Neuronal stem cell (in vitro differentiated cells): ENCODE data around the gene MED27.

Experiments
- DNase-seq: peaks from one replicate; pipeline ENCODE4 v3.0.0-alpha.2; 2013; ENCODE audit warnings: low spot score
- H2AFZ ChIP-seq: one replicate; pipeline ENCODE4 v1.6.1; 2013; ENCODE audit warnings: mild to moderate bottlenecking, low read length, inconsistent platforms
- H2AK5ac ChIP-seq: 2 replicates; pipeline ENCODE4 v1.6.1; 2013; ENCODE audit warnings: low read depth, mild to moderate bottlenecking, inconsistent platforms, low read length, moderate library complexity, mixed read lengths
- H2BK120ac ChIP-seq: 2 replicates; pipeline ENCODE4 v1.6.1; 2013; ENCODE audit warnings: low read depth, mild to moderate bottlenecking, inconsistent platforms, low read length, moderate library complexity, mixed read lengths
- H2BK12ac ChIP-seq: one replicate; pipeline ENCODE4 v1.6.1; 2013; ENCODE audit warnings: low read length, inconsistent platforms
- H2BK15ac ChIP-seq: 2 replicates; pipeline ENCODE4 v1.6.1; 2013; ENCODE audit warnings: mild to moderate bottlenecking, low read length, inconsistent platforms, mixed read lengths
- H2BK5ac ChIP-seq: one replicate; pipeline ENCODE4 v1.6.1; 2013; ENCODE audit warnings: inconsistent platforms, mild to moderate bottlenecking, low read length, moderate library complexity
- H3K14ac ChIP-seq: one replicate; pipeline ENCODE4 v1.6.1; 2013; ENCODE audit warnings: low read length, inconsistent platforms
- H3K18ac ChIP-seq: 2 replicates; pipeline ENCODE4 v1.6.1; 2013; ENCODE audit warnings: low read length, inconsistent platforms
- H3K23ac ChIP-seq: 2 replicates; pipeline ENCODE4 v1.6.1; 2013; ENCODE audit warnings: low read depth, mild to moderate bottlenecking, mixed read lengths, low read length, inconsistent platforms; ENCODE audit not compliant: poor library complexity
- H3K27ac ChIP-seq: replicated peaks from 3 replicates; pipeline ENCODE4 v1.5.1; 2013; ENCODE audit warnings: low read length, inconsistent platforms
- H3K27me3 ChIP-seq, 3 experiments: 2 replicates each; pipeline ENCODE4 v1.6.1; 2013; ENCODE audit warnings: low read length in 3 of 3, mild to moderate bottlenecking in 2 of 3, inconsistent platforms in 1 of 3, low read depth in 1 of 3, mixed read lengths in 1 of 3, moderate library complexity in 1 of 3; ENCODE audit not compliant: control insufficient read depth in 3 of 3, insufficient read depth in 3 of 3
- H3K36me3 ChIP-seq, 2 donors: replicated peaks in 1 of 2; 2 replicates each; pipeline ENCODE4 v1.6.1; 2013; ENCODE audit warnings: low read length in 2 of 2; ENCODE audit not compliant: control insufficient read depth in 2 of 2, insufficient read depth in 2 of 2
- H3K4ac ChIP-seq: 2 replicates; pipeline ENCODE4 v1.6.1; 2013; ENCODE audit warnings: inconsistent platforms, mild to moderate bottlenecking, low read length, moderate library complexity
- H3K4me1 ChIP-seq, 2 donors: 1 replicate in 1 of 2; 2 replicates in 1 of 2; pipeline ENCODE4 v1.6.1; 2013; ENCODE audit warnings: low read length in 2 of 2, low read depth in 1 of 2; ENCODE audit not compliant: control insufficient read depth in 2 of 2, insufficient read depth in 1 of 2
- H3K4me2 ChIP-seq: one replicate; pipeline ENCODE4 v1.6.1; 2013; ENCODE audit warnings: mild to moderate bottlenecking, low read length, inconsistent platforms; ENCODE audit not compliant: insufficient read depth, poor library complexity, severe bottlenecking
- H3K4me3 ChIP-seq, 2 donors: 2 replicates each; pipeline ENCODE4 v1.5.1; 2013; ENCODE audit warnings: low read length in 2 of 2, mild to moderate bottlenecking in 2 of 2, inconsistent platforms in 1 of 2, moderate library complexity in 1 of 2
- H3K79me1 ChIP-seq: one replicate; pipeline ENCODE4 v1.6.1; 2013; ENCODE audit warnings: low read depth, mild to moderate bottlenecking, inconsistent platforms, low read length, moderate library complexity
- H3K9ac ChIP-seq: one replicate; pipeline ENCODE4 v1.6.1; 2013; ENCODE audit warnings: mild to moderate bottlenecking, low read depth, low read length, inconsistent platforms; ENCODE audit not compliant: poor library complexity
- H3K9me3 ChIP-seq, 2 donors: replicated peaks in 1 of 2; 2 replicates each; pipeline versions ENCODE3 to v1.6.1; 2013; ENCODE audit warnings: low read length in 2 of 2, mild to moderate bottlenecking in 2 of 2, inconsistent platforms in 1 of 2, low read depth in 1 of 2, mixed read lengths in 1 of 2, moderate library complexity in 1 of 2; ENCODE audit not compliant: control insufficient read depth in 2 of 2, insufficient read depth in 1 of 2
- H4K8ac ChIP-seq: one replicate; pipeline ENCODE4 v1.6.1; 2013; ENCODE audit warnings: low read depth, mild to moderate bottlenecking, inconsistent platforms, low read length, moderate library complexity
- H4K91ac ChIP-seq: one replicate; pipeline ENCODE4 v1.6.1; 2013; ENCODE audit warnings: low read length, low read depth, mild to moderate bottlenecking, inconsistent platforms; ENCODE audit not compliant: poor library complexity
- WGBS, 2 donors: extraction: QIAGEN DNeasy Blood & Tissue Kit; methylation state at CpG; one replicate each; pipeline ENCODE4 v1.1.7; 2013; ENCODE audit warnings: missing lambda C conversion rate in 2 of 2, mixed read lengths in 1 of 2; ENCODE audit not compliant: insufficient read length in 2 of 2, insufficient replicate concordance in 1 of 2; ENCODE audit errors: extremely low coverage in 2 of 2; 5-methylcytosine and 5-hydroxymethylcytosine counted together

MED27 gene

DNA sequence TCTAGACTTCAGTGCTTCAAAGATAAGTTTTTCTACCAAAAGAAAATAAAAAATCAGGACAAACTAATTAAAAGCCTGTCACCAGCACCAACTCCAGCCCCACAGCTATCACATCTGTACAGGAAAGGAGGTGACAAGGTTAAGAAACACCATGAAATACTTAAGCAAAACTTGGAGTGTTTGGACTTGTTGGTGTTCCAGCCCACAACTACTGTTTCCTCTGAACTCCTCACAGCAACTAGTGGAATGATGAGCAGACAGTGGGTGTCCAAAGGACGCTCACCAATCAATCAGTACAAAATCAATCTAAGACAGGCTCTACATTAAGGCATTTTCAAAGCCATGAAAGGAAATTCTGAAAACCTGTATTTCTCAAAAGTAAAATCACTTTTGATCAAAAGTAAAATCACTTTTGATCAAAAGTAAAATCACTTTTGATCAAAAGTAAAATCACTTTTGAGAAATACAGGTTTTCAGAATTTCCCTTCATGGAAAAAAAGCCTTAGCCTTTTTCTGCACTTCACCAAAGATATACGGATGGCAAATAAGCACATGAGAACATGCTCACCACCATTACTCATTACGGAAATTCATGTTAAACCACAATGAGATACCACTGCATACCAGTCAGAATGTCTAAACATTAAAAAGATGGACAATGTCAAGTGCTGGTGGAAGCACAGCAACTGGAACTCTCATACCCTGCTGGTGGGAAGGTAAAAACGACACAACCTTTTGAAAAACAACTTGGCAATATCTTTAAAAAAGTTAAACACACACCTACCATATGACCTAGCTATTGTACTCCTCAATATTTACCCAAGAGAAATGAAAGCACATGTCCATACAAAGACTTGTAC, 79.7 kb downstream of the MED27 start:
- Histone ChIP-seq H3K14ac (no peak overlapping the region), H2BK15ac (no peak overlapping the region), H3K27ac (no peak overlapping the region), H3K4ac (no peak overlapping the region), H2BK12ac (no peak overlapping the region), H4K91ac (no peak overlapping the region), H3K9me3 (peaks cover 0 to 11% of the 10 kb centered on the region in 2 donors), H3K4me3 (no peak overlapping the region), H3K36me3 (peaks cover 0 to 11% of the 10 kb centered on the region in 2 donors), H3K9ac (no peak overlapping the region), H4K8ac (no peak overlapping the region), H2BK120ac (no peak overlapping the region), H2AK5ac (no peak overlapping the region), H3K27me3 (no peaks in the 10 kb centered on the region), H2AFZ (no peak overlapping the region), H3K4me1 (peaks cover 2 to 8% of the 10 kb centered on the region in 2 donors), H3K23ac (no peak overlapping the region), H3K18ac (no peak overlapping the region), H3K4me2 (no peak overlapping the region), H3K79me1 (no peaks in the 10 kb centered on the region), H2BK5ac (no peak overlapping the region)
- no CpG with 5 or more reads among the region's 4 CpGs for WGBS, 2 donors
- DNase-seq = no peak

DNA sequence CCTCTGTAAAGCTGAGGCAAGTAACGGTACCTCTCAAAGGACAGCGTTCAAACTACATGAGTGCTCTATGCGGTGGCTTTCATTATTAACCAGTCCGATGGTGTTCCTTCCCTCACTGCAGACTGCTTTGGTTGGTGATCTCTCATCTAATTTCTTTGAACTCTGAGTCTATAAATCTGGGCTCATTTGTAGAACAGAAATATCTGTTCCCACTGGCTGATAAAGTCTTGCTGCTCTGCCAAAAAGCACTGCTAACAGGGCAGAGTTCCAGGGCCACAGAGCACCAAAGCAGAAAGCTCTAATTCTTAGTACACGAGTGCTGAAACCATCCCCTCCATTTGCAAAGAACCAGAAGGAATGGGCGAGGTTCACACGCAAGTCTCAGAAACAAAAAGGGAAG, 81.9 kb downstream of the MED27 start:
- H3K27me3 ChIP-seq = no peaks in the 10 kb centered on the region
- H3K4me2 ChIP-seq = no peak overlapping the region
- no peak overlapping the region for H3K9ac ChIP-seq
- H3K23ac ChIP-seq = no peak overlapping the region
- no peak overlapping the region for H3K4ac ChIP-seq
- peaks cover 0 to 11% of the 10 kb centered on the region in 2 donors for H3K9me3 ChIP-seq
- H3K14ac ChIP-seq = no peak overlapping the region
- no peak overlapping the region for H3K18ac ChIP-seq
- no peak overlapping the region for H4K8ac ChIP-seq
- H3K4me3 ChIP-seq = no peak overlapping the region
- H3K36me3 ChIP-seq = peaks cover 0 to 11% of the 10 kb centered on the region in 2 donors
- H4K91ac ChIP-seq = no peak overlapping the region
- no peak overlapping the region for H2BK120ac ChIP-seq
- no peak overlapping the region for H3K27ac ChIP-seq
- WGBS, 2 donors = no CpG with 5 or more reads among the region's 7 CpGs
- DNase-seq = no peak
- H2BK12ac ChIP-seq = no peak overlapping the region
- H2AK5ac ChIP-seq = no peak overlapping the region
- no peak overlapping the region for H2BK15ac ChIP-seq
- peaks cover 2% of the 10 kb centered on the region for H3K79me1 ChIP-seq
- H2AFZ ChIP-seq = no peak overlapping the region
- peaks cover 2 to 8% of the 10 kb centered on the region in 2 donors for H3K4me1 ChIP-seq
- H2BK5ac ChIP-seq = no peak overlapping the region

DNA sequence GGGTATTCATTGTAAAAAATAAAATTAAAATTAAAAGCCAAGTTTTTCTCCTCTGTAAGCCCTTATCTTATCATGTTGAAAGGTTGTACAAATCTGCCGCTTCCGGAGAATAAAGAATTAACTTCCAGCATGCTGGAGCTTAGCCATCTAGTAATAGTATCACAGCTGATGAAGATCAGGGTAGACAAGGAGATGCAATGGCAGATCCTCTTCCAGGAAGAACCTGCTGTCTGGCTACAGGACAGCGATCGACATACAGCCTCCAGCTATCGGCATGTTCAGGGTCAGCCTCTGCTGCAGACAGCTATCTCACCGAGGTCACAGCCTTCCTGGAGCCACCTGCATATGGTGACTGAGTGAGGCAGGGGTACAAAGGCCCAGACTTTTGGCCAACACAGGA, 82.6 kb downstream of the MED27 start:
- no CpG with 5 or more reads among the region's 6 CpGs for WGBS, 2 donors

GRCh38 chr9:131995382-131995781, 84.3 kb downstream of the MED27 start:
- H3K9me3 ChIP-seq = peaks cover 0 to 7% of the 10 kb centered on the region in 2 donors
- H3K36me3 ChIP-seq = peaks cover 0 to 11% of the 10 kb centered on the region in 2 donors
- no peaks in the 10 kb centered on the region for H3K27me3 ChIP-seq
- H3K79me1 ChIP-seq = peaks cover 2% of the 10 kb centered on the region
- H2BK120ac ChIP-seq = no peak overlapping the region
- H2AFZ ChIP-seq = no peak overlapping the region
- H3K18ac ChIP-seq = no peak overlapping the region
- no peak overlapping the region for H3K14ac ChIP-seq
- no peak for DNase-seq
- H3K4me2 ChIP-seq = no peak overlapping the region
- H3K9ac ChIP-seq = no peak overlapping the region
- no peak overlapping the region for H2BK5ac ChIP-seq
- H3K4ac ChIP-seq = no peak overlapping the region
- whole genome bisulfite sequencing, 2 donors = no CpG with 5 or more reads among the region's 2 CpGs
- H4K8ac ChIP-seq = no peak overlapping the region
- H3K4me1 ChIP-seq = peaks cover 0 to 8% of the 10 kb centered on the region in 2 donors
- no peak overlapping the region for H2BK12ac ChIP-seq
- H3K27ac ChIP-seq = no peak overlapping the region
- no peak overlapping the region for H4K91ac ChIP-seq
- no peak overlapping the region for H3K23ac ChIP-seq
- H2BK15ac ChIP-seq = no peak overlapping the region
- no peak overlapping the region for H2AK5ac ChIP-seq
- H3K4me3 ChIP-seq = no peak overlapping the region

More for the DNA sequence above, 82.6 kb downstream of the MED27 start:
- Histone ChIP-seq H3K4me1 (peaks cover 2 to 8% of the 10 kb centered on the region in 2 donors), H3K14ac (no peak overlapping the region), H2BK15ac (no peak overlapping the region), H3K4me2 (no peak overlapping the region), H3K27ac (no peak overlapping the region), H2AK5ac (no peak overlapping the region), H2BK120ac (no peak overlapping the region), H3K79me1 (peaks cover 2% of the 10 kb centered on the region), H3K9ac (no peak overlapping the region), H2BK5ac (no peak overlapping the region), H3K23ac (no peak overlapping the region), H3K4ac (no peak overlapping the region), H3K27me3 (no peaks in the 10 kb centered on the region), H3K4me3 (no peak overlapping the region), H3K36me3 (peaks cover 0 to 11% of the 10 kb centered on the region in 2 donors), H4K91ac (no peak overlapping the region), H4K8ac (no peak overlapping the region), H3K9me3 (peaks cover 0 to 11% of the 10 kb centered on the region in 2 donors), H3K18ac (no peak overlapping the region), H2AFZ (no peak overlapping the region), H2BK12ac (no peak overlapping the region)
- DNase-seq = no peak
